GM12878 (cell line): ENCODE data around the gene ZDHHC7. TPM values are rescaled to one million over a fixed set of nuclear protein-coding genes. Genes with fewer than 3 reads are reported as not detected.

Experiments used
- ATAC-seq: fragments of 200-7000 bp; cut with Tn5 transposase; 3 replicates; pipeline ENCODE4 v1.9.1; 2020; ENCODE audit warnings: mild to moderate bottlenecking, moderate library complexity
- BruUV-seq: library from RNA; stranded (reverse); fragments of 400-500 nt; replicated peaks from 2 replicates; lab custom pipeline; 2021; lab: Mats Ljungman, UMichigan
- CTCF ChIA-PET: fragments of 300-600 bp; sonication (Branson Sonifier 250); formaldehyde crosslinking; extraction: SDS; loops from one replicate; lab custom pipeline; 2021; ENCODE audit warnings: inconsistent platforms; lab: Yijun Ruan, JAX
- POLR2A ChIA-PET: fragments of 350-600 bp; formaldehyde crosslinking; extraction: SDS; loops from one replicate; lab custom pipeline; 2021; ENCODE audit warnings: inconsistent platforms; lab: Charles Lee
- RAD21 ChIA-PET: fragments of 300-600 bp; sonication (Branson Sonifier 250); formaldehyde crosslinking; loops from one replicate; lab custom pipeline; 2023; ENCODE audit warnings: antibody characterized with exemption; ENCODE audit not compliant: unreplicated experiment; lab: Charles Lee
- SMC1A ChIA-PET: fragments of 300-600 bp; sonication (Branson Sonifier 250); formaldehyde crosslinking; loops from one replicate; lab custom pipeline; 2023; ENCODE audit not compliant: unreplicated experiment, uncharacterized antibody; lab: Charles Lee
- DNase-seq: peaks from one replicate; pipeline ENCODE4 v3.0.0-alpha.2; 2011; ENCODE audit warnings: low read depth, low spot score
- FAIRE-seq: peaks from 3 replicates; lab custom pipeline; 2011; peaks lifted over from hg19 to GRCh38; lab: Jason Lieb, UNC
- H2AFZ ChIP-seq: 2 replicates; pipeline ENCODE4 v1.6.0; 2011; ENCODE audit warnings: low read depth, low read length, control low read depth; ENCODE audit not compliant: control insufficient read depth
- H3K27ac ChIP-seq: 2 replicates; pipeline ENCODE4 v1.5.1; 2011; ENCODE audit warnings: control low read depth; ENCODE audit not compliant: control insufficient read depth, insufficient read depth
- H3K27me3 ChIP-seq, 2 experiments: replicated peaks in 1 of 2; 2 replicates each; pipeline versions ENCODE4 v1.6.0 to v1.6.1; 2011; ENCODE audit warnings: low read length in 1 of 2; ENCODE audit not compliant: control insufficient read depth in 2 of 2, insufficient read depth in 2 of 2
- H3K36me3 ChIP-seq, 2 experiments: 2 replicates each; pipeline ENCODE4 v1.5.1; 2011; ENCODE audit warnings: low read length in 1 of 2; ENCODE audit not compliant: control insufficient read depth in 2 of 2, insufficient read depth in 2 of 2
- H3K4me1 ChIP-seq: 2 replicates; pipeline ENCODE4 v1.6.1; 2011; ENCODE audit warnings: mild to moderate bottlenecking, low read length, moderate library complexity, mixed read lengths; ENCODE audit not compliant: control insufficient read depth, insufficient read depth
- H3K4me2 ChIP-seq: 2 replicates; pipeline ENCODE4 v1.6.0; 2011; ENCODE audit warnings: control low read depth; ENCODE audit not compliant: control insufficient read depth, insufficient read depth
- H3K4me3 ChIP-seq: fragments of 200-600 bp; sonication (generic); 2 replicates; pipeline ENCODE4 v1.5.1; 2016
- H3K79me2 ChIP-seq: 2 replicates; pipeline ENCODE4 v1.6.0; 2011; ENCODE audit warnings: low read length; ENCODE audit not compliant: control insufficient read depth, insufficient read depth
- H3K9ac ChIP-seq: 2 replicates; pipeline ENCODE4 v1.8.0; 2011; ENCODE audit warnings: low read length, control low read depth, mixed read lengths; ENCODE audit not compliant: control insufficient read depth, insufficient read depth
- H3K9me3 ChIP-seq: replicated peaks from 3 replicates; pipeline ENCODE4 v1.5.1; 2011; ENCODE audit warnings: mild to moderate bottlenecking, low read length; ENCODE audit not compliant: control insufficient read depth, insufficient read depth
- H4K20me1 ChIP-seq: 2 replicates; pipeline ENCODE4 v1.6.0; 2011; ENCODE audit not compliant: control insufficient read depth, insufficient read depth
- ATF7 ChIP-seq: fragments of 450-650 bp; IDR thresholded peaks from 2 replicates; pipeline ENCODE4 v1.6.1; 2016; ENCODE audit warnings: low read depth, mild to moderate bottlenecking
- BHLHE40 ChIP-seq, 2 experiments: fragments of 450-650 bp in 1 of 2; IDR thresholded peaks; 2 replicates each; pipeline ENCODE4 v1.6.1; 2011 to 2017; ENCODE audit warnings: low read depth in 2 of 2, borderline replicate concordance in 1 of 2, improper control_type of control experiment in 1 of 2, low read length in 1 of 2, mild to moderate bottlenecking in 1 of 2
- CEBPZ ChIP-seq: fragments of 150-350 bp; IDR thresholded peaks from 2 replicates; pipeline ENCODE4 v1.6.1; 2016; ENCODE audit warnings: low read depth, low read length
- EZH2 ChIP-seq: IDR thresholded peaks from 2 replicates; pipeline ENCODE4 v1.6.1; 2012; ENCODE audit warnings: low read depth, mild to moderate bottlenecking, control low read depth, inconsistent platforms, low read length, borderline replicate concordance; ENCODE audit not compliant: control insufficient read depth
- FOXK2 ChIP-seq: fragments of 450-650 bp; IDR thresholded peaks from 2 replicates; pipeline ENCODE4 v1.6.1; 2017; ENCODE audit warnings: mild to moderate bottlenecking, moderate library complexity
- HDAC6 ChIP-seq: fragments of 200-600 bp; sonication (generic); IDR thresholded peaks from one replicate; pipeline ENCODE4 v1.8.0; 2017; ENCODE audit warnings: antibody characterized with exemption; ENCODE audit not compliant: unreplicated experiment
- IKZF1 ChIP-seq: fragments of 450-650 bp; conservative IDR thresholded peaks from 2 replicates; pipeline ENCODE4 v1.6.1; 2017; ENCODE audit warnings: antibody characterized with exemption, mild to moderate bottlenecking
- LARP7 ChIP-seq: fragments of 450-650 bp; IDR thresholded peaks from 2 replicates; pipeline ENCODE4 v1.6.1; 2017; ENCODE audit warnings: mild to moderate bottlenecking
- SMAD5 ChIP-seq: IDR thresholded peaks from 2 replicates; pipeline ENCODE4 v1.6.1; 2016; ENCODE audit warnings: antibody characterized with exemption, low read depth
- SMARCA5 ChIP-seq: fragments of 450-650 bp; IDR thresholded peaks from 2 replicates; pipeline ENCODE4 v1.6.1; 2017; ENCODE audit warnings: mild to moderate bottlenecking
- SMC3 ChIP-seq: IDR thresholded peaks from 2 replicates; pipeline ENCODE4 v1.6.1; 2011; ENCODE audit warnings: low read length, improper control_type of control experiment, borderline replicate concordance
- YY1 ChIP-seq: IDR thresholded peaks from 2 replicates; pipeline ENCODE4 v1.6.1; 2011; ENCODE audit warnings: low read depth, mild to moderate bottlenecking, low read length
- ZZZ3 ChIP-seq: IDR thresholded peaks from 2 replicates; pipeline ENCODE4 v1.6.1; 2011; ENCODE audit warnings: low read depth; ENCODE audit not compliant: control insufficient read depth, insufficient read length
- WGBS: methylation state at CpG from one replicate; pipeline ENCODE4 v1.1.6; 2016; ENCODE audit warnings: low lambda C conversion rate; ENCODE audit not compliant: insufficient replicate concordance, insufficient coverage; ENCODE audit errors: missing lambda C conversion rate; 5-methylcytosine and 5-hydroxymethylcytosine counted together
- in situ Hi-C: fragments of 300-500 bp; cut with MboI; formaldehyde crosslinking; loops from 9 replicates; pipeline ENCODE4 v1.14.3; 2018; ENCODE audit warnings: mixed read lengths
- intact Hi-C: fragments of 100-400 bp; cut with micrococcal nuclease; formaldehyde crosslinking; loops from one replicate; pipeline ENCODE4 v1.14.2; 2022; ENCODE audit not compliant: unreplicated experiment
- polyA plus RNA-seq, 11 experiments: library from polyadenylated mRNA; depleted of rRNA in 4 of 11; unstranded in 6 of 11; stranded (reverse) in 5 of 11; fragments of >200 nt; fragmentation: Nextera tagmentation in 4 of 11; fragmentation: Illumina TruSeq in 1 of 11; extraction: Ambion mirVana in 4 of 11; extraction: Trizol in 1 of 11; gene quantifications; 1 replicate in 1 of 11; 2 replicates in 10 of 11; pipeline versions ENCODE4 v1.2.1 to v1.2.3, GENCODE V29; 2011 to 2016; ENCODE audit warnings: inconsistent platforms in 2 of 11, missing spikeins in 2 of 11, low read depth in 1 of 11
- total RNA-seq, 4 experiments: library from RNA; depleted of rRNA in 3 of 4; stranded (reverse); fragments of >200 nt in 3 of 4; fragmentation: Illumina TruSeq in 1 of 4; extraction: Trizol in 1 of 4; gene quantifications; 2 replicates each; pipeline versions ENCODE4 v1.2.1 to v1.2.3, GENCODE V29; 2013 to 2021
- TF ChIP-seq, protein P1 (sequence below): fragments of 450-650 bp; formaldehyde crosslinking; IDR thresholded peaks from 2 replicates; pipeline ENCODE4 v1.5.0; 2022; ENCODE audit warnings: mild to moderate bottlenecking, missing genetic modification characterization

ZDHHC7 gene
- total and polyA plus RNA-seq, 10 of the 15 experiments (the other 5 are each of a cell fraction or from before 2014, with no cell fraction given): 0.87 to 26.0 (median 20.0) TPM

DNA sequence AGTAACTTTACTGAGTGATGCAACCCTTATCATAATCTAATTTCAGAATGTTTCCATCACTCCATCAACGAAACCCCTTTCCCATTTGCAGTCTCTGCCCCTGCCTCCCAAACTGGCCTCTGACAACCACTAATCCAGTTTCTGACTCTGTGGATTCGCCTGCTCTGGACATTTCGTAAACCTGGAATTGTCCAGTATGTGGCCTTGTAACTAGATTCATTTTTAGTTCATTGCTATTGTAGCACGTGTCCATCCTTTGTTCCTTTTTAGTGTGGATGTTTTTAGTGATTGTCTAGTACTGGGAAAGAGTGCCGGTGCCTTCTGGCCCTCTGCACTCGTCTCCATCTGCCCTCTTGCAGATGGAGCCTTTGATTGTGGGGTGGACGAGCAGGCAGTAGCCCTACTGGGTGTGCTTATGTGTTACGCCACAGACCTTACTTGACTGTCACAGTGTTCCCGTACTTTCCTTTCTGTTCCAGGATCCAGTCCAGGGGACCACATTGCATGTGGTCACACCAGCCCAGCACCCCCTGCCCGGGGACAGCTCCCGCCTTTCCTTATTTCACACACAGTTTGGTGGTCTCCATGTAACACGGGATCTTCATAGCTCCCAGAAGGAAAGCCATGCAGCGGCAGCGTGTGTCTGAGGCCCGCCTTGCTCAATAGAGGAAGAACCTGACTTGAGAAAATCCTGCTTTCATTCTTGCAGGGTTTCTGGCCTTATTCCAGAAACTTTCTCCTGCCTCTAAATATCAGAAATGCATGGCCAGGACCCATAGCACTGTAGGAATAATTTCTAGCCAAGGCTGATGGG lies 25.1 kb upstream of the ZDHHC7 start:
- no TSS peak for BruUV-seq
- TF ChIP-seq LARP7: no peak
- TF ChIP-seq, protein P1, sequence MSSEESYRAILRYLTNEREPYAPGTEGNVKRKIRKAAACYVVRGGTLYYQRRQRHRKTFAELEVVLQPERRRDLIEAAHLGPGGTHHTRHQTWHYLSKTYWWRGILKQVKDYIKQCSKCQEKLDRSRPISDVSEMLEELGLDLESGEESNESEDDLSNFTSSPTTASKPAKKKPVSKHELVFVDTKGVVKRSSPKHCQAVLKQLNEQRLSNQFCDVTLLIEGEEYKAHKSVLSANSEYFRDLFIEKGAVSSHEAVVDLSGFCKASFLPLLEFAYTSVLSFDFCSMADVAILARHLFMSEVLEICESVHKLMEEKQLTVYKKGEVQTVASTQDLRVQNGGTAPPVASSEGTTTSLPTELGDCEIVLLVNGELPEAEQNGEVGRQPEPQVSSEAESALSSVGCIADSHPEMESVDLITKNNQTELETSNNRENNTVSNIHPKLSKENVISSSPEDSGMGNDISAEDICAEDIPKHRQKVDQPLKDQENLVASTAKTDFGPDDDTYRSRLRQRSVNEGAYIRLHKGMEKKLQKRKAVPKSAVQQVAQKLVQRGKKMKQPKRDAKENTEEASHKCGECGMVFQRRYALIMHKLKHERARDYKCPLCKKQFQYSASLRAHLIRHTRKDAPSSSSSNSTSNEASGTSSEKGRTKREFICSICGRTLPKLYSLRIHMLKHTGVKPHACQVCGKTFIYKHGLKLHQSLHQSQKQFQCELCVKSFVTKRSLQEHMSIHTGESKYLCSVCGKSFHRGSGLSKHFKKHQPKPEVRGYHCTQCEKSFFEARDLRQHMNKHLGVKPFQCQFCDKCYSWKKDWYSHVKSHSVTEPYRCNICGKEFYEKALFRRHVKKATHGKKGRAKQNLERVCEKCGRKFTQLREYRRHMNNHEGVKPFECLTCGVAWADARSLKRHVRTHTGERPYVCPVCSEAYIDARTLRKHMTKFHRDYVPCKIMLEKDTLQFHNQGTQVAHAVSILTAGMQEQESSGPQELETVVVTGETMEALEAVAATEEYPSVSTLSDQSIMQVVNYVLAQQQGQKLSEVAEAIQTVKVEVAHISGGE (CRISPR knock-in tag): no peak
- no peak for TF ChIP-seq ATF7
- no peak for TF ChIP-seq FOXK2
- TF ChIP-seq BHLHE40 (IDR thresholded peaks at IDR 0.05; ENCODE audit: borderline replicate concordance in 1 of 2, low read depth in 2 of 2, low read length in 1 of 2): no peak
- no peak for TF ChIP-seq IKZF1
- TF ChIP-seq EZH2: no peak
- no peak for TF ChIP-seq CEBPZ
- no peak for TF ChIP-seq ZZZ3
- no peak for TF ChIP-seq YY1
- no peak for TF ChIP-seq SMAD5
- TF ChIP-seq SMC3: no peak
- no peak for TF ChIP-seq HDAC6
- no peak for TF ChIP-seq SMARCA5

More for the DNA sequence above, 25.1 kb upstream of the ZDHHC7 start:
- no peaks in the 10 kb centered on the region for H3K4me1 ChIP-seq
- no peaks in the 10 kb centered on the region for H4K20me1 ChIP-seq
- in situ Hi-C loops: no loop called here
- no peak overlapping the region for H3K27ac ChIP-seq
- intact Hi-C loops: no loop called here
- DNase-seq (no peak), FAIRE-seq (no peak), ATAC-seq (no peak)
- ChIA-PET RAD21 (no interaction called here), CTCF (no interaction called here), POLR2A (no interaction called here), SMC1A (no interaction called here)
- no peaks in the 10 kb centered on the region for H3K9me3 ChIP-seq
- no peak overlapping the region for H3K9ac ChIP-seq
- H3K79me2 ChIP-seq: no peaks in the 10 kb centered on the region
- WGBS: 58% methylated on average over 15 of the region's 15 CpGs
- no peak overlapping the region for H3K4me3 ChIP-seq
- no peak overlapping the region for H2AFZ ChIP-seq
- H3K4me2 ChIP-seq: no peak overlapping the region
- H3K36me3 ChIP-seq: no peaks in the 10 kb centered on the region; a peak in 1 of 4 replicates
- H3K27me3 ChIP-seq: no peaks in the 10 kb centered on the region
